Gastrocnemius medialis (tissue), 4 donors: ENCODE results near the gene DNAJC28.

Source experiments
- CTCF ChIP-seq, 5 experiments: fragments of 450-650 bp in 3 of 5; fragments of 200-600 bp in 2 of 5; sonication (generic) in 2 of 5; IDR thresholded peaks in 4 of 5; conservative IDR thresholded peaks in 1 of 5; 1 replicate in 4 of 5; 2 replicates in 1 of 5; pipeline ENCODE4 v1.5.1; 2016 to 2019; ENCODE audit warnings: antibody characterized with exemption in 5 of 5, mild to moderate bottlenecking in 3 of 5, moderate library complexity in 3 of 5
- POLR2A ChIP-seq, 2 donors: fragments of 450-650 bp; IDR thresholded peaks; one replicate each; pipeline ENCODE4 v1.6.1; 2017; ENCODE audit warnings: antibody characterized with exemption in 2 of 2, mild to moderate bottlenecking in 2 of 2, moderate library complexity in 2 of 2

GRCh38 chr21:33458861-33459260 is 32.7 kb downstream of the DNAJC28 start:
- no peak for TF ChIP-seq CTCF (IDR thresholded peaks at IDR 0.05 in 4 of 5, conservative IDR thresholded peaks at IDR 0.05 in 1 of 5)
- no peak for TF ChIP-seq POLR2A (IDR thresholded peaks at IDR 0.05)
